GM19467 (cell line): ENCODE results near the gene NCCRP1.

ENCODE experiments used
- ATAC-seq: cut with Tn5 transposase; IDR thresholded peaks from one replicate; pipeline ENCODE4 v1.9.1; 2021; ENCODE audit warnings: mild to moderate bottlenecking, moderate library complexity; ENCODE audit not compliant: unreplicated experiment

The NCCRP1 gene

GRCh38 chr19:39196860-39197562, at the start of gene NCCRP1:
TSS of gene NCCRP1 (plus strand) at chr19:39196964. CDS start at chr19:39196983, 19 bp downstream.
- no peak for ATAC-seq

- no peak for ATAC-seq
These were observed 49.3 kb upstream of the NCCRP1 start for GRCh38 chr19:39147480-39147879.

- no peak for ATAC-seq
These were observed 47.7 kb upstream of the NCCRP1 start for GRCh38 chr19:39148939-39149529.

- ATAC-seq = no peak
These were observed 46.5 kb upstream of the NCCRP1 start for GRCh38 chr19:39150235-39150634.

- ATAC-seq = no peak
These were observed 45.8 kb upstream of the NCCRP1 start for GRCh38 chr19:39150807-39151600.

- no peak for ATAC-seq
These were observed 44.7 kb upstream of the NCCRP1 start for GRCh38 chr19:39152066-39152465.

DNA sequence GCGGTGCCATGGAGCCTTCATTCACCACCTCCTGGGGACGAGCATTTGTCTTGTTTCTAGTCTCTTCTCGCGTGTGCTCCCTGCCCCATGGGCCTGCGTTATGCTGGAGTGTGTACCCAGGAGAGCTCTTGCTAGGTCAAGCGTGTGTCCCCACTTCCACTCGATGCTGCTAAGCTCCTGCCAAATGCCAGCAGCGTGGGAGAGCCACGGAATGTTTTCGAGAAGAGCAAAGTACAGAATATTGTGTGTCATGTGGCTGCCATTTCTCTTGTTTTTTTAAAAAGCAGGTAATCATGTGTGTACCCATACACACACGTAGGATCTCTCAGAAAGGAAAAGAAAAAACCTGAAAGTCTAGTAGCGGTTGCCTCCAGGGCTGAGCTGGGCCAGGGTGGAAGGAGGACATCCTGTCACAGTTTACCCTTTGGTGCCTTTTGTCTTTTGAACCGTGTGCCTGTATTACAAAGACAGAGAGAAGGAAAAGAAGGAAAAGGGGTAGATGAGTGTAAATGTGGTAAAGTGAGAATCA, 42.6 kb upstream of the NCCRP1 start:
- ATAC-seq = no peak

DNA sequence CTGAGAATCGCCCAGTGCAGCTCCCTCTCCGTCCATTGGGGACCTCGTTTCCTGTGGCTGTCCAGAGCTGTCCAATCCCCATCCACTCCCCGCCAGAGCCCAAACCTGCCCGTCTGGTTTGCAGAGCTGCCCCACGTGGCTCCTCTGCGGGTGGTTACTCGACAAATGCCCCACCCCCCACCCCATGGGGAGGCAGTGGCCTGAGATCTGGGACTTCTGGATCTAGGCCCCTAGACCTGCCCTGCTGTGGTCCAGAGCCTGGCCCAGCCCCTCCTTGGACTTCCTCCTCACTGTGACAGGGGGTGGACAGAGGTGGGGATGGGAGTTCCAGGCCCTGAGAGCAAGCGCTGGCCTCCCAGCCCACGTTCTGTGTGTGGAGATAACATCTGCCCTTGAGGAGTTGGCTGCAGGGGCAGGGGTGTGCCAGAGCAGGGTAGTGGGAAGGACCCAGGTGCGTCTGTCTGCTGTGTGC, 42.1 kb upstream of the NCCRP1 start:
- no peak for ATAC-seq

DNA sequence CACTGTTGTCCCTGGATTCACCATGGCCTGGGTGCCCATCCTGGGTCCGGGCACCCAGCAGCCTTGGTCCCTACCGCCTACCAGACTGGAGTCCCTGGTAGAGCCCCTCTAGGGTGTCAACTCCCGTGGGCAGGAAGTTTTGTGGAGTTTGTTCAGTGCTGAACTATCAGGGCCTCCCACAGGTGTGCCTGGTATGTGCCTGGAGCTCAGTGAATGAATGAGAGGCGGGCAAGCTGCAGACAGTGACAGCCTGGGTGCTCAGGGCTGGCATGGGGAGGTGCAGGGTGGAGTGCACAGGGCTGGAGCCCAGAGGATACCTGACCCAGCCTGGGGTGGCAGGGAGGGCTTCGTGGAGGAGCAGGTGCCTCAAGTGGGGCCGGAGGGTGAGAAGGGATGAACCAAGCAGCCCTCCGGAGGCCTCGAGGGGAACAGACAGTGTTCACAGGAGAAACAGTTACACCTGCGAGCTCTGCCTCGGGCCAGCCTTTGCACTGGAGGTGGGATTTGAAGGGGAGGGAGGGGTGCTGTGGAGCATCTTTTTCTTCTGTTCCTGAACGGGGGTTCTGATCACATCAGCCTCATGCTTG, 41.6 kb upstream of the NCCRP1 start:
- no peak for ATAC-seq

DNA sequence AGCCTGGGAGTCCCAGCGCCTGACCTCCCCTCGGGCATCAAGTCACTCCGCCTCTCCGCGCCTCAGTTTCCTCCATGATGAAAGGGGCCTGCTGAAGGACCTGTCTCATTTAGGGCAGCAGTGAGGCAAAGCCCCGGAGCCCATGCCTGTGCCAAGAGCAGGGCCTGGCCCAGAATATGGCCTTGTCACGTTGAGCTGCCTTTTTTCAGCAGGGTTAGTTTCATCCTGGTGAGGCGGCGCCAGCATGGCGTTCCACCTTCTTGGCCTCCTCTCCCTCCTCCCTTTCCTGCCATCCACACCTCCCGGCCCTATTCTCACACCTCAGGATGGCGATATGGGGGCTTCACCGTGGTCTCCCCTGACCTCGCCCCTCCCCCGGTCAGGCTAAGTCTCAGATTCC, 41.0 kb upstream of the NCCRP1 start:
- no peak for ATAC-seq

DNA sequence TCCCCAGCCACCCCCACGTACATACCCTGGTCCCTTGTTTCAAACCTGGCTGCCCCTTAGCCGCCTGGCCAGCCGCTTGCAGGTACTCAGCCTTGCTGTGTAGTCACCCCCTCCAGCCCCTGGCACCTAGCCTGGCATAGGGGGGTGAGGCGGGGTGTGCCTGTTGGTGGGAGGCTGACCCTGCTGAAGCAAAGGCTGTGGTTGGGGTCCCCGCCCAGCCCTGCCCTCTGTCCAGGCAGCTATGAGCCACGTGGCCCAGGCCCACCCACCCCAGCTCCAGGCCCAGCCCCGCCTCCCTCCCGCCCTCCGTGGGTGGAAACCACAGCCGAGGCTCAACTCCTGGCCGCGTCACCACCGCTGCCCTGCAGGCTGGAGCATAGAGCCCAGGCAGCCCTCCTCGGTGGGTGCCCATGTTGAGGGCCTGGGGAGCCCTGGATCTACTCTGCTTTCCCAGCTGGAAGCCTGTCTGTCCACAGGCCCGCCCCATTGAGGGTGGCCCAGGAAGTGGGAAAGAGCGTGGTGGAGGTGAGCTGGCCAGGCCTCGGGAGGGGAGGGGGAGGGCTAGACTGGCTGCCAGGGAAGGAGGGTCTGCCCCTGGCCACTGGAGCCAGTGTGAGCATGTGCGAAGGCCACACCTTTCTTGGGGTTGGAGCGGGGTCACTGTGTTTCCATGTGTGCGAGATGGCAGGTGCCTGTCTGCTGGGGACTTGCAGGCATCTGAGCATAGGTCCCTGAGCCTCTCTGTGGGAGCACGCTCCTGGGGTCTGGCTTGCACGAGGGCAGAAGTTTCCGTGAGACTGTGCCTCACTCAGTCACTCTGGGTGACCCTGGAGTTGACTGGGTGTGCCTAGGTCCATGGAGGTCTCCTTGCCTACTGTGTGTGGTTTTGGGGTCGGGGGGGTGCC, 40.2 kb upstream of the NCCRP1 start:
- ATAC-seq = no peak

GRCh38 chr19:39157275-39157996, 39.3 kb upstream of the NCCRP1 start:
- no peak for ATAC-seq

GRCh38 chr19:39157997-39158389, 38.8 kb upstream of the NCCRP1 start:
- ATAC-seq = no peak

DNA sequence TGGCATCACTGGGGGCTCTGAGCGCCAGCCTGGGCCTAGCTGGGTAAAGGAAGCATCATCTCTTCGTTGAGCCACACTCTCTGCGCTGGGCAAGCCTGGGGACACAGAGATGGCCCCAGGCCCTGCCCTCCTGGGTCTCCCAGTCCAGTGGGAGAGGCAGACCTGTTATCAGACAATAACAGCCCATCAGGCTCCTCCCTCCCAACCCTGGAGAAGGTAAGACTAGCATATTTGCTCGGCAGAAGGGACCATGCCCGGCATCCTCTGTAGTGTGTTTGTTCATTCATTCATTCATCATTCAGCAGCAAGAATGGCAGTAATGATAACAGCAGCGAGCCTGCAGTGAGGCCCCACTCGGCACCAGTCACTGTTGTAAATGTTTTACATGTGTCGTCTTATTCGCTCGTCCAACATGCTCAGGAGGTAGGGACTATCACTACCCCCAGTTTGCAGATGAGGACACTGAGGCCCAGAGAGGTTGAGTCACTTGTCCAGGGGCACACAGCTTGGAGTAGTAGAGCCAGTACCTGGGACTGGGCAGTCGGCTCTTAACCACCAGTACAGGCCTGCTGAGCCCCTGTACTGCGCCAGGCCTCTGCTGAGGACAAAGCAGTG, 38.0 kb upstream of the NCCRP1 start:
- ATAC-seq = no peak

DNA sequence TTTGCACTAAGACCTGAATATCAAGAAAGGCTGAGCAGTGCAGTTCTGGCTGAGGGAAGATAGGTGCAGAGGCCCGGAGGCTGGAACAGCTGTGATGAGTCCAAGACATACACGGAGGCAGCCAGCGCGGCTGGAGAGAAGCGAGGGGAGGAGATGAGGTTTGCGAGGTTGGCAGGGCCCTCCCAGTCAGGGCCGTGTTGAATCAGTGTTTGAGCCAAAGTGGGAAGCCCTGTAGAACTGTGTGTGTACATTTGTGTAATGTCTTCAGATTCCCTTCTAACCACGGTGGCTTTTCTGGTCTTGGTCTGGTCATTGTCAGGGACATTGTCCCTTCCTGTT, 36.3 kb upstream of the NCCRP1 start:
- no peak for ATAC-seq

DNA sequence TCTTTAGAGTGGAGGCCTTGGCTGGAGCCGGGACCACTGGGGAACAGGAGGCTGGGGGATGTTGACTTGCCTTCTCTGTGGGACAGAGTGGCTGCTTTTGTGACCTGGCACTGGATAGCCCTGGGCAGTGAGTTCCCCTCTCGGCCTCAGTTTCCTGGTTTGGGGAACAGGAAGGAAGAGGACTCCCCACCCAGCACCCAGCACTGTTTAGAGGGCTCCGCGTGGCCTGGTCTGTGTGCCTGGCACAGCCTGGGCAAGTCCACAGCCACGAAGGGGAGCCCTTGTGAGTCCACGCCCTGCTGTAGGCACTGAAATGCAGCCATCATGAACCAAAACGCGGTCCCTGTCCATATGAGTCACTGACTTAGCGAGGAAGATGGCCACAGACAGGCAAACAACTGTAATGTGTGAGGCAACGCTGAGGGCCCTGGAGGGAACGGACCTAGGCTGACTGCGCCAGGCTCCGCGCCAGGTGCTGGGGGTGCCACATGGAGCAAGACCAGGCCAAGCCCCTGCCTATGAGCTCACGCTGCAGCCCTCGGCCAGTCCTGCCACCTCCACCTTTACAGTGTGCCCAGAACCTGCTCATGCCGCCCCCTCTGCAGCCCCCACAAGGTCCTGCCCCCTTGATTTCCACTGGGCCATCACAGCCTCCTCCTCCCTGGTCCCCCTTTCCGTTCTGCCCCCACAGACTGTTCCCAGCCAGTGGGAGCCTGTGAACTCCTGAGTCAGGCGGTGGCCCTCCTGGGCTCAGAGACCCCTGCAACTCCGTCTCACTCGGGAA, 35.7 kb upstream of the NCCRP1 start:
- ATAC-seq = no peak

DNA sequence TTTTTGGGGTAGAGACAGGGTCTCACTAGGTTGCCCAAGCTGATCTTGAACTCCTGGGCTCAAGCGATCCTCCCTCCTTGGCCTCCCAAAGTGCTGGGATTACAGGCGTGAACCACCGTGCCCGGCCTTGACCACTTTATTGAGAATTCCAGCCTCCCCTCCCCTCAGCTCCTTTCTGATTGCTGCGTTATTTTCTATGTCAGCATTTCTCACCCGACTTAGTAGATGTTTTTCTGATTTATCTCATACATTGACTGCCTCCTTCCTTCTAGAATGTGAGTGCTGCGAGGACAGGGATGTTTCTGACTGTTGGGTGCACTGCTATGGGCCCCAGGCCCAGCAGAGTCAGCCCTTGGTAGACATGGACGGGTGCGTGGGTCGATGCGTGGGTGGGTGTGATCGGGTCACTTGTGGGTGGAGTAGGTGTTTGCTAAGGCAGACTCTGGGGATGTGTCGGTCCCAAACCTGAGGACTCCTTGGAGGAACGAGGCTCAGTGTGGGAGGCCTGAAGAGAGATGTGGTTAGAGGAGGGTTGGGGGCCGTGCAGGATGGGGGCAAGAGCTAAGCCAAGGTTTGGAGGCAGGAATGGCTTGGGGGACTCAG, 34.2 kb upstream of the NCCRP1 start:
- no peak for ATAC-seq

DNA sequence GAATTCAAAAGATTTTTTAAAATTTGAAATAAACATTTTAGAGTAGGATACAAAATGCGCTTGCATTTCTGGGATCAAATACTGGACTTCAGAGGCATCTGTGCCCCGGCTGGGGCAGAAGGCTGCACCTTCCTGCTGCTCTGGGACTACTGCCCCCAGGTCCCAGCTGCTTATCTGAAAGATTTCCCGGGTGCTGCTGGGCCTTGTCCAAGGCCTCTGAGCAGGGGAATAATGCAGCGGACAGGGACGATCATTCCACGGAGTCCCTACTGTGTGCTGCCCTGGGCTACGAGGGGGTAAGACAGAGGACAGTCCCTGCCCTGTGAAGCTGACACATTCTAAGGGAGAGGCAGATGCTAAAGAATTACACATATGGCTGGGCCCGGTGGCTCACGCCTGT, 33.1 kb upstream of the NCCRP1 start:
- ATAC-seq = no peak
